ENCODE results near the gene RUSF1. TPM values are rescaled to one million over a fixed set of nuclear protein-coding genes. Genes with fewer than 3 reads are reported as not detected.

Gene RUSF1
- polyA plus RNA-seq, 1 of the 3 experiments (the other 2 are of a cell fraction), result 36.5 TPM

DNA sequence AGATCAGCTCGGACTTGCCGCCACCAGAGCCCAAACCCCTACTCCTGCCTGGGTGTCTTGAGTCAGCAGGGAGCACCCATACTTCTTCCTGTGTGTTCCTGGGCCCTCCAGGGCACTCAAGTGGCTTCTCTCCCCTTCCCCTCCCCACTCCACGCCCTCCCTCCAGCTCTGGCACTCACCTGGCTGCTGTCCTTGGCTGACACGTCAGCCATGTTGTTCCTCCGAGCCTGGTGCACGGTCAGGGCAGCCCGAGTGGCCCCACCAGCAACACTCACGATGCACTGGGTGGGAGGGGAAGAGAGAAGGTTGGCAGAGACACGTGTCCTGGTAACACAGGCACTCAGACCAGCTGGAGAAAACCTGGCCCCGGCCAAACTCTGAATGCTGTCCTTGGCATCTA, 11.5 kb downstream of the RUSF1 start:
- Histone ChIP-seq H3K4me3 (ENCODE audit: low read depth in 2 of 2, low read length in 1 of 2) (no peak overlapping the region), H3K4me2 (no peak overlapping the region), H3K9me2 (no peaks in the 10 kb centered on the region), H3K9me3 (no peaks in the 10 kb centered on the region), H3K27ac (ENCODE audit: low read depth in 2 of 2, low read length in 1 of 2) (no peak overlapping the region), H3F3A (replicated peaks; ENCODE audit: insufficient read depth) (no peaks in the 10 kb centered on the region), H2AFZ (ENCODE audit: low read depth) (no peak overlapping the region), H3K36me3 (replicated peaks in 1 of 2; ENCODE audit: control insufficient read depth in 1 of 2, insufficient read depth in 2 of 2, low read length in 1 of 2) (peaks cover 9 to 66% of the 10 kb centered on the region in 2 experiments), H3K79me2 (ENCODE audit: insufficient read depth) (no peaks in the 10 kb centered on the region), H3K27me3 (ENCODE audit: insufficient read depth) (no peaks in the 10 kb centered on the region), H3K9ac (no peak overlapping the region), H4K20me1 (ENCODE audit: insufficient read depth) (no peaks in the 10 kb centered on the region; the same call in 1 of the 2 replicates), H3K4me1 (ENCODE audit: control insufficient read depth in 1 of 2, insufficient read depth in 2 of 2, low read depth in 1 of 2, low read length in 1 of 2) (no peaks in the 10 kb centered on the region)
- no peak for DNase-seq
- WGBS (ENCODE audit: low lambda C conversion rate), result no CpG with 5 or more reads among the region's 10 CpGs
- CTCF ChIA-PET, result interaction anchor here (0.8 to 2.2 kb wide), 2 partner anchors 36 to 38 kb away, joined by 4 to 8 read pairs; no protein-coding TSS in a partner anchor
- POLR2A ChIA-PET, result interaction anchor here (0.7 to 2.6 kb wide), 2 partner anchors 11 to 15 kb away, joined by 3 to 8 read pairs; partner anchors contain the start of gene RUSF1
- TF ChIP-seq EP300 (IDR thresholded peaks at IDR 0.05; ENCODE audit: borderline replicate concordance in 1 of 2, low read depth in 1 of 2, low read length in 1 of 2) (no peak), TCF12 (IDR thresholded peaks at IDR 0.05) (no peak), GATA2 (CRISPR knock-in tag; IDR thresholded peaks at IDR 0.05) (no peak), FOXM1 (IDR thresholded peaks at IDR 0.05; ENCODE audit: low read depth) (no peak), JUND (IDR thresholded peaks at IDR 0.05) (no peak), USF2 (IDR thresholded peaks at IDR 0.05; ENCODE audit: borderline replicate concordance, low read depth, low read length) (no peak), MXI1 (IDR thresholded peaks at IDR 0.05; ENCODE audit: low read depth, low read length) (no peak), TAF1 (IDR thresholded peaks at IDR 0.05; ENCODE audit: borderline replicate concordance, low read depth, low read length) (no peak), FOXJ3 (CRISPR knock-in tag; IDR thresholded peaks at IDR 0.05) (no peak), RCOR1 (IDR thresholded peaks at IDR 0.05; ENCODE audit: low read length) (no peak), NFIC (IDR thresholded peaks at IDR 0.05; ENCODE audit: borderline replicate concordance) (no peak)
- TF ChIP-seq, protein P1, sequence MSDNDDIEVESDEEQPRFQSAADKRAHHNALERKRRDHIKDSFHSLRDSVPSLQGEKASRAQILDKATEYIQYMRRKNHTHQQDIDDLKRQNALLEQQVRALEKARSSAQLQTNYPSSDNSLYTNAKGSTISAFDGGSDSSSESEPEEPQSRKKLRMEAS (IDR thresholded peaks at IDR 0.05; ENCODE audit: low read depth), result no peak

DNA sequence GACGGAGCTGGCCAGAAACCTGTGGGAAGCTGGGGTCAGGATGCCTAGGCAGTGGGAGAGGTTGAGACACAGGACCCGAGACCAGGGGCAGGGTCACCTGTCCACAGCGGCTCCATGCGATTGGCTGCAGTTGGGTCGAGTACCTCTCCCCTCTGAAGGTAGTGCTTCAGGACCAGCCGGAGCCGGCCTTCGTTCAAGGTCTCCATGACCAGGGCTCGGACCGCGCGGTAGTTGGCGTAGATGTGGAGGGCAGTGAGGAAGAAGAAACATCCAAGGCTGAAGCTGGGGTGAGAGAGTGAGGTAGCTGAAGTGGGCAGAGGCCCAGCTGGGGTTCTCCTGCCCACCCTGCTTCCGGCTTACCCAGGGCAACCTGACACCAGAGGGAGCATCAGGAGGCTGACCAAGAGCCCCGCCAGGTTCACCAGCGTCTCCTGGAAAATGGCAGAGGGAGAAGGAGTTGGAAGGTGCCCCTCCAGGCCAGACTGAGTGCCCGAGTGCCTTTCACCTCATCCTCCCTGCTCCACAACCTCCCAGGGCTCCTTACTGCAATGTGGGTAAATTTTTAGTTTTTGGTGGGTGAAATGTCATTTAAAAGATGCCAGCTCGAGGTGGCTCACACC, 14.6 kb downstream of the RUSF1 start:
- H3K9me2 ChIP-seq, result no peaks in the 10 kb centered on the region
- no peaks in the 10 kb centered on the region for H3K27me3 ChIP-seq (ENCODE audit: insufficient read depth)
- H3K36me3 ChIP-seq (replicated peaks in 1 of 2; ENCODE audit: control insufficient read depth in 1 of 2, insufficient read depth in 2 of 2, low read length in 1 of 2), result peaks cover 4 to 44% of the 10 kb centered on the region in 2 experiments
- no peak overlapping the region for H3K9ac ChIP-seq
- H3K4me1 ChIP-seq (ENCODE audit: control insufficient read depth in 1 of 2, insufficient read depth in 2 of 2, low read depth in 1 of 2, low read length in 1 of 2), result peaks cover 0 to 3% of the 10 kb centered on the region in 2 experiments; a peak in 1 of 4 replicates
- CTCF ChIA-PET, result interaction anchor here (0.8 kb wide), 1 partner anchor 12 kb away, joined by 3 read pairs; no protein-coding TSS in a partner anchor
- H4K20me1 ChIP-seq (ENCODE audit: insufficient read depth), result no peaks in the 10 kb centered on the region
- DNase-seq, result no peak
- TF ChIP-seq FOXM1 (IDR thresholded peaks at IDR 0.05; ENCODE audit: low read depth), result no peak
- no peak for TF ChIP-seq ELF1 (IDR thresholded peaks at IDR 0.05)
- no peak for TF ChIP-seq TCF12 (IDR thresholded peaks at IDR 0.05)
- TF ChIP-seq TAF1 (IDR thresholded peaks at IDR 0.05; ENCODE audit: borderline replicate concordance, low read depth, low read length), result no peak
- TF ChIP-seq REST (IDR thresholded peaks at IDR 0.05; ENCODE audit: low read depth, low read length), result no peak
- TF ChIP-seq EP300 (IDR thresholded peaks at IDR 0.05; ENCODE audit: borderline replicate concordance in 1 of 2, low read depth in 1 of 2, low read length in 1 of 2), result no peak
- no peak for TF ChIP-seq CTCF (IDR thresholded peaks at IDR 0.05)
- TF ChIP-seq TEAD4 (IDR thresholded peaks at IDR 0.05; ENCODE audit: borderline replicate concordance, insufficient read depth), result no peak
- no peak for TF ChIP-seq FOXJ3 (CRISPR knock-in tag; IDR thresholded peaks at IDR 0.05)
- no peak for TF ChIP-seq NFIC (IDR thresholded peaks at IDR 0.05; ENCODE audit: borderline replicate concordance)
- no peak for TF ChIP-seq MEF2A (IDR thresholded peaks at IDR 0.05; ENCODE audit: borderline replicate concordance, low read depth)
- no peak overlapping the region for H3K4me2 ChIP-seq
- H3F3A ChIP-seq (replicated peaks; ENCODE audit: insufficient read depth), result no peaks in the 10 kb centered on the region
- H3K4me3 ChIP-seq (ENCODE audit: low read depth in 2 of 2, low read length in 1 of 2), result no peak overlapping the region
- no peak overlapping the region for H2AFZ ChIP-seq (ENCODE audit: low read depth)
- H3K79me2 ChIP-seq (ENCODE audit: insufficient read depth), result no peaks in the 10 kb centered on the region
- POLR2A ChIA-PET, result no interaction called here
- 98% methylated on average over 18 of the region's 18 CpGs for WGBS (ENCODE audit: low lambda C conversion rate)
- H3K27ac ChIP-seq (ENCODE audit: low read depth in 2 of 2, low read length in 1 of 2), result no peak overlapping the region
- no peaks in the 10 kb centered on the region for H3K9me3 ChIP-seq
